GM19025 (cell line): ENCODE data around the gene FIBIN.

Experiments
- ATAC-seq: cut with Tn5 transposase; IDR thresholded peaks from one replicate; pipeline ENCODE4 v1.9.1; 2021; ENCODE audit warnings: mild to moderate bottlenecking, low read depth, moderate library complexity; ENCODE audit not compliant: unreplicated experiment

The FIBIN gene

GRCh38 chr11:27018902-27019529 is 25.1 kb downstream of the FIBIN start:
- no peak for ATAC-seq

- no peak for ATAC-seq
Observed at GRCh38 chr11:27020751-27021150, 26.8 kb downstream of the FIBIN start.

- no peak for ATAC-seq
Observed at GRCh38 chr11:27022659-27023251, 28.8 kb downstream of the FIBIN start.

GRCh38 chr11:27024865-27025264 is 31.0 kb downstream of the FIBIN start:
- no peak for ATAC-seq

- ATAC-seq: no peak
Observed at GRCh38 chr11:27025312-27025955, 31.5 kb downstream of the FIBIN start.

- ATAC-seq: no peak
Observed at GRCh38 chr11:27025957-27026733, 32.2 kb downstream of the FIBIN start.

- no peak for ATAC-seq
Observed at GRCh38 chr11:27028561-27028965, 34.7 kb downstream of the FIBIN start.

- no peak for ATAC-seq
Observed at GRCh38 chr11:27029966-27030365, 36.1 kb downstream of the FIBIN start.

- ATAC-seq: no peak
Observed at GRCh38 chr11:27031754-27032153, 37.8 kb downstream of the FIBIN start.

GRCh38 chr11:27039873-27040272 is 46.0 kb downstream of the FIBIN start:
- no peak for ATAC-seq

GRCh38 chr11:27040302-27041115 is 46.6 kb downstream of the FIBIN start, which contains the start of gene BBOX1:
BBOX1 (plus strand) TSS chr11:27040815; CDS start chr11:27055431, 14,616 bp downstream.
- no peak for ATAC-seq

- no peak for ATAC-seq
Observed at GRCh38 chr11:27041141-27041899, 47.4 kb downstream of the FIBIN start.
